Lung (tissue), 12 donors: ENCODE data around the gene FADS1. TPM values are rescaled to one million over a fixed set of nuclear protein-coding genes. Genes with fewer than 3 reads are reported as not detected.

ENCODE experiments used
- ATAC-seq: fragments of 200-7000 bp; cut with Tn5 transposase; one replicate; pipeline ENCODE4 v1.9.1; 2020; ENCODE audit warnings: moderate number of reproducible peaks; ENCODE audit not compliant: insufficient read depth, low FRiP score
- DNase-seq, 3 donors: peaks; one replicate each; pipeline ENCODE4 v3.0.0-alpha.2; 2013 to 2017
- H3K27ac ChIP-seq, 2 donors: one replicate each; pipeline ENCODE4 v1.5.1; 2013; ENCODE audit warnings: mild to moderate bottlenecking in 2 of 2, moderate library complexity in 2 of 2, control low read depth in 1 of 2, inconsistent platforms in 1 of 2, low read depth in 1 of 2, low read length in 1 of 2
- H3K27me3 ChIP-seq, 3 donors: one replicate each; pipeline ENCODE4 v1.5.1; 2013; ENCODE audit warnings: low read length in 2 of 3; ENCODE audit not compliant: control insufficient read depth in 3 of 3, insufficient read depth in 3 of 3
- H3K36me3 ChIP-seq, 4 donors: one replicate each; pipeline ENCODE4 v1.5.1; 2013; ENCODE audit warnings: low read length in 4 of 4, mild to moderate bottlenecking in 1 of 4, moderate library complexity in 1 of 4; ENCODE audit not compliant: control insufficient read depth in 4 of 4, insufficient read depth in 4 of 4
- H3K4me1 ChIP-seq, 5 donors: one replicate each; pipeline ENCODE4 v1.5.1; 2013; ENCODE audit warnings: low read length in 5 of 5, mild to moderate bottlenecking in 2 of 5, moderate library complexity in 1 of 5; ENCODE audit not compliant: control insufficient read depth in 5 of 5, insufficient read depth in 5 of 5
- H3K4me3 ChIP-seq: one replicate; pipeline ENCODE4 v1.5.1; 2013; ENCODE audit warnings: mild to moderate bottlenecking, control low read depth, moderate library complexity
- H3K9ac ChIP-seq, 2 donors: one replicate each; pipeline ENCODE4 v1.5.1; 2013; ENCODE audit warnings: low read length in 2 of 2, control low read depth in 1 of 2; ENCODE audit not compliant: insufficient read depth in 1 of 2
- H3K9me3 ChIP-seq, 4 donors: one replicate each; pipeline ENCODE4 v1.5.1; 2013; ENCODE audit warnings: low read length in 3 of 4, mild to moderate bottlenecking in 1 of 4, moderate library complexity in 1 of 4; ENCODE audit not compliant: control insufficient read depth in 4 of 4, insufficient read depth in 3 of 4
- WGBS, 2 donors: extraction: QIAGEN DNeasy Blood & Tissue Kit; methylation state at CpG; one replicate each; pipeline ENCODE4 v1.1.7; 2013; 5-methylcytosine and 5-hydroxymethylcytosine counted together
- polyA plus RNA-seq, 2 donors: library from polyadenylated mRNA; stranded (reverse); fragments of 200-250 nt; gene quantifications; one replicate each; pipeline ENCODE4 v1.2.1, GENCODE V29; 2013
- total RNA-seq, 2 donors: library from RNA; depleted of rRNA in 1 of 2; stranded (reverse); fragments of >200 nt in 1 of 2; gene quantifications; one replicate each; pipeline ENCODE4 v1.2.1, GENCODE V29; 2014 to 2021
- TF ChIP-seq, protein P1 (sequence below): IDR thresholded peaks from 2 replicates; pipeline ENCODE4 v1.5.1; 2012; ENCODE audit warnings: mild to moderate bottlenecking; ENCODE audit errors: control extremely low read depth, extremely low read depth
- donor health status: control.
- donor health status: control.
- donor health status: Bipolar disorder and iron deficiency.
- donor health status: healthy.
- donor health status: DM: yes; HTN: yes; CAD: no.

FADS1 gene
- total and polyA plus RNA-seq, 4 donors: 35.1 to 102 (median 45.0) TPM

DNA sequence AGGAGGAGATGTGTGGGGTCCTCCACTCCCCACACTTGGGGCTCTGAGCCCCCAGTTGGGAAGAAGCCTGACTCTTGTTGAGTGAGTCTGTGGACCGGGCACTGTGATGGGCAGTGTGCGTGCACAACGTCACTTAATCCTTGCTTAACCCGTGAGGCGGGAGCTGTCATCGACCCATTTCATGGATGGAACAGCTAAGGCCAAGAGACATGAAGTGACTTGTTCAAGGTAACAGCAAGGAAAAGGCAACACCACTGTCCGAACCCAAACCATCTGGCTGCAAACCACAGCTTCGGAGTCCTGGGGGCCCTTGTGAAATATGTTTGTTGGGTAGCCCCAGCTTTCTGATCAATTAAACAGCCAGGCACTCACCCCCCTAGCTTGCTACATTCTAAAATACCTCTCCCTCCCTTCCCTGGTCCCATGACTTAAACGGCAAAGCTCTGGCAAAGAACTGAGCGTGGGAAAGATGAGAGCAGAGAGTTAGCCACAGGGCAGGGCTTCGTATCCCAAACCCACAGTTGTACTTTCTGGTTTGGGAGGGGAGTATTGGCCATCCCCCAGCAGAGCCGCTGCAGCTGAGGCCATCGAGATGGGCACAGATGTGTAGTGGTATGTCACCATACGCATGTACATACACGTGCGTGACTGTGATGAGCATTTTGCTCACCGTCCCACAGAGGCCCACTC is 37.5 kb upstream of the FADS1 start:
- ATAC-seq: no peak
- no peak overlapping the region for H3K4me3 ChIP-seq
- WGBS, 2 donors: 95% methylated on average over 17 of the region's 17 CpGs
- H3K27me3 ChIP-seq: no peaks in the 10 kb centered on the region
- H3K36me3 ChIP-seq: peaks cover 0 to 38% (median 8%) of the 10 kb centered on the region in 4 donors
- DNase-seq: no peak
- H3K27ac ChIP-seq: no peak overlapping the region
- TF ChIP-seq, protein P1, sequence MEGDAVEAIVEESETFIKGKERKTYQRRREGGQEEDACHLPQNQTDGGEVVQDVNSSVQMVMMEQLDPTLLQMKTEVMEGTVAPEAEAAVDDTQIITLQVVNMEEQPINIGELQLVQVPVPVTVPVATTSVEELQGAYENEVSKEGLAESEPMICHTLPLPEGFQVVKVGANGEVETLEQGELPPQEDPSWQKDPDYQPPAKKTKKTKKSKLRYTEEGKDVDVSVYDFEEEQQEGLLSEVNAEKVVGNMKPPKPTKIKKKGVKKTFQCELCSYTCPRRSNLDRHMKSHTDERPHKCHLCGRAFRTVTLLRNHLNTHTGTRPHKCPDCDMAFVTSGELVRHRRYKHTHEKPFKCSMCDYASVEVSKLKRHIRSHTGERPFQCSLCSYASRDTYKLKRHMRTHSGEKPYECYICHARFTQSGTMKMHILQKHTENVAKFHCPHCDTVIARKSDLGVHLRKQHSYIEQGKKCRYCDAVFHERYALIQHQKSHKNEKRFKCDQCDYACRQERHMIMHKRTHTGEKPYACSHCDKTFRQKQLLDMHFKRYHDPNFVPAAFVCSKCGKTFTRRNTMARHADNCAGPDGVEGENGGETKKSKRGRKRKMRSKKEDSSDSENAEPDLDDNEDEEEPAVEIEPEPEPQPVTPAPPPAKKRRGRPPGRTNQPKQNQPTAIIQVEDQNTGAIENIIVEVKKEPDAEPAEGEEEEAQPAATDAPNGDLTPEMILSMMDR: no peak
- H3K4me1 ChIP-seq: peaks cover 0 to 3% (median 0%) of the 10 kb centered on the region in 5 donors
- H3K9me3 ChIP-seq: no peaks in the 10 kb centered on the region
- H3K9ac ChIP-seq: no peak overlapping the region

DNA sequence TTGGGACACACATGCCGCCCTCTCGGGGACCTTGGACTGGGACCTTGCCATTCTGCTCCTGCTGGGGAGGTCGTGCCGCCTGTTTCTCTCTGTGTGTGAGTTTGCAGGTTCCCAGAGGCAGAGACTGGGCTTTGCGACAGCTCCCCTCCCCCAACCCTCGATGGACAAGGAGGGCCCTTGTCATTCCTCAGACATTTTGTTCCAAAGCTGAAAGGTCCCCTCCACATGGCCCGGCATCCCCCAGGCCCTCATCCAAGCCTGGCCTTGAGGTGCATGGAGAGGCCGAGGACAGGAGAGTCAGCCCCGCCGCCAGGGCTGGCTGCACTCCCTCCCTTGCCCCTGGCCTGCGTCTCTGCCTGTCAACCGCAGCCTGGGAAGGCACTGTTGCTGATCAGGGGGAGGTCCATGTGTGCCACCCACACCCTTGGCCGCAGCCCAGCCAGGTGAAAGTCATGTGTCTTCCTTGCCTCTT is 36.9 kb upstream of the FADS1 start:
- ATAC-seq (no peak), DNase-seq (peak in 2 of 3 donors; percentile 51 to 56)
- H3K36me3 ChIP-seq: peaks cover 0 to 38% (median 9%) of the 10 kb centered on the region in 4 donors
- no peaks in the 10 kb centered on the region for H3K27me3 ChIP-seq
- no peak overlapping the region for H3K9ac ChIP-seq
- no peak overlapping the region for H3K4me3 ChIP-seq
- TF ChIP-seq, protein P1: no peak
- 66 to 81% methylated on average over 13 of the region's 13 CpGs for WGBS, 2 donors
- H3K4me1 ChIP-seq: peaks cover 0 to 3% (median 0%) of the 10 kb centered on the region in 5 donors
- H3K9me3 ChIP-seq: no peaks in the 10 kb centered on the region
- H3K27ac ChIP-seq: no peak overlapping the region

DNA sequence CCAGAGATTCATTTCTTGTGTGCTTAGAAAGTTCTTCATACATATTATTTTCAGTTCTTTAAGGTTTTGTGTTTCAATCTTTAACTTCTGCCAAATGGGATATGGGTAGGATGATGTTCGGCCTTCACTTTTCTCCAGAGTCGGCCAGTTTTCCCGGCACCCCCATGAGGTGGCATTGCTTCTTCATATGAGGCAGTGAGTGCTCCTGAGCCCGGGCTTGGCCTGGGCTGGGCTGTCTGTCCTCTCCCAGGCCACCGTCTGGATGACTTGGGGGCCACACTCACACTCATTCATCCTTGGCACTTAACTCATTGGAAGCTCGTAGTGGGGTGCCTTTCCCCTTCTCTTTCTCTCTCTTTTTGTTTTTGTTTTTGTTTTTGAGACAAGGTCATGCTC is 35.1 kb upstream of the FADS1 start:
- H3K27ac ChIP-seq: peak overlapping the region in 1 of 2 donors; percentile 24
- DNase-seq: no peak
- TF ChIP-seq, protein P1: no peak
- H3K27me3 ChIP-seq: no peaks in the 10 kb centered on the region
- H3K9ac ChIP-seq: no peak overlapping the region
- H3K4me1 ChIP-seq: peaks cover 0 to 3% (median 0%) of the 10 kb centered on the region in 5 donors
- WGBS, 2 donors: 92 to 94% methylated on average over 6 of the region's 6 CpGs
- no peak overlapping the region for H3K4me3 ChIP-seq
- ATAC-seq: no peak
- H3K9me3 ChIP-seq: no peaks in the 10 kb centered on the region
- peaks cover 0 to 40% (median 14%) of the 10 kb centered on the region in 4 donors for H3K36me3 ChIP-seq
